B cell (primary cell): Measurements from ENCODE around the gene MRPS21.

Source experiments
- EZH2 ChIP-seq: IDR thresholded peaks from 2 replicates; pipeline ENCODE4 v1.6.1; 2012; ENCODE audit warnings: borderline replicate concordance, low read depth, mild to moderate bottlenecking, moderate library complexity, low read length; ENCODE audit not compliant: insufficient read depth, poor library complexity, severe bottlenecking
- TF ChIP-seq, protein P1 (sequence below): fragments of 200-600 bp; IDR thresholded peaks from one replicate; pipeline ENCODE4 v1.8.0; 2022; ENCODE audit warnings: antibody characterized with exemption, mild to moderate bottlenecking

DNA sequence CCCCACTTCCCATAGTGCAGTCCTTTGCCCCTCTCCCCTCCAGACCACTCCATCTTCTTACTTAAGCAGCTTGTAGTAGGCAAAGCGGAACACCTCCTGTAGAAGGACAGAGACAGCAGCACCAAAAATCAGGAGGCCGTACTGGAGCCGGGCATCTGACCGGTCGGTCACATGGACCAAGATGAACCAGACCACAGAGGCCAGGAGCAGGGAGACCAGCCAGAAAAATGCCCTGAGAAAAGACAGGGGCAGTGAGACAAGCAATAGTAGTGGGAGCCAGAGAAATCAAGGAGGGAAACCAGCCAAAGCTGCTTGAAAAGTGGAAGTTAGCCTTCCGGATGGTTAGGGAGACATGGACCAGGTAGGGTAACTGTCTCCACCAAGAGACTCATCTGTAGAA lies 25.8 kb upstream of the MRPS21 start:
- TF ChIP-seq, protein P1, sequence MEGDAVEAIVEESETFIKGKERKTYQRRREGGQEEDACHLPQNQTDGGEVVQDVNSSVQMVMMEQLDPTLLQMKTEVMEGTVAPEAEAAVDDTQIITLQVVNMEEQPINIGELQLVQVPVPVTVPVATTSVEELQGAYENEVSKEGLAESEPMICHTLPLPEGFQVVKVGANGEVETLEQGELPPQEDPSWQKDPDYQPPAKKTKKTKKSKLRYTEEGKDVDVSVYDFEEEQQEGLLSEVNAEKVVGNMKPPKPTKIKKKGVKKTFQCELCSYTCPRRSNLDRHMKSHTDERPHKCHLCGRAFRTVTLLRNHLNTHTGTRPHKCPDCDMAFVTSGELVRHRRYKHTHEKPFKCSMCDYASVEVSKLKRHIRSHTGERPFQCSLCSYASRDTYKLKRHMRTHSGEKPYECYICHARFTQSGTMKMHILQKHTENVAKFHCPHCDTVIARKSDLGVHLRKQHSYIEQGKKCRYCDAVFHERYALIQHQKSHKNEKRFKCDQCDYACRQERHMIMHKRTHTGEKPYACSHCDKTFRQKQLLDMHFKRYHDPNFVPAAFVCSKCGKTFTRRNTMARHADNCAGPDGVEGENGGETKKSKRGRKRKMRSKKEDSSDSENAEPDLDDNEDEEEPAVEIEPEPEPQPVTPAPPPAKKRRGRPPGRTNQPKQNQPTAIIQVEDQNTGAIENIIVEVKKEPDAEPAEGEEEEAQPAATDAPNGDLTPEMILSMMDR = no peak
- no peak for TF ChIP-seq EZH2
